WTC11 (cell line): ENCODE data around the gene OR13C3. TPM values are rescaled to one million over a fixed set of nuclear protein-coding genes. Genes with fewer than 3 reads are reported as not detected.

Experiments used
- ATAC-seq: fragments of 200-7000 bp; cut with Tn5 transposase; 2 replicates; pipeline ENCODE4 v1.10.0; 2021; ENCODE audit warnings: mild to moderate bottlenecking, moderate library complexity
- CTCF ChIA-PET: fragments of 300-600 bp; sonication (Branson Sonifier 250); formaldehyde crosslinking; loops from one replicate; lab custom pipeline; 2021; ENCODE audit warnings: antibody characterized with exemption; lab: Charles Lee
- POLR2A ChIA-PET: fragments of 350-600 bp; sonication (Branson Sonifier 250); formaldehyde crosslinking; loops from one replicate; lab custom pipeline; 2021; ENCODE audit warnings: antibody characterized with exemption; lab: Charles Lee
- DNase-seq: peaks from one replicate; pipeline ENCODE4 v3.0.0; 2021; ENCODE audit warnings: low spot score
- H3K27ac Mint-ChIP-seq: 2 replicates; pipeline ENCODE4 v1.8.0; 2021; ENCODE audit warnings: mixed read lengths
- H3K27me3 Mint-ChIP-seq: 2 replicates; pipeline ENCODE4 v1.8.0; 2021; ENCODE audit warnings: low read depth, mild to moderate bottlenecking, moderate library complexity, mixed read lengths
- H3K36me3 Mint-ChIP-seq: 2 replicates; pipeline ENCODE4 v1.8.0; 2021; ENCODE audit warnings: mixed read lengths
- H3K4me1 Mint-ChIP-seq: 2 replicates; pipeline ENCODE4 v1.8.0; 2022; ENCODE audit warnings: mixed read lengths
- H3K4me3 Mint-ChIP-seq: 2 replicates; pipeline ENCODE4 v1.8.0; 2021; ENCODE audit warnings: mild to moderate bottlenecking, moderate library complexity, mixed read lengths
- H3K9me3 Mint-ChIP-seq: 2 replicates; pipeline ENCODE4 v1.8.0; 2021; ENCODE audit warnings: mixed read lengths
- ATF1 ChIP-seq: sonication (generic); formaldehyde crosslinking; IDR thresholded peaks from 2 replicates; pipeline ENCODE4 v1.8.1; 2023; ENCODE audit warnings: mild to moderate bottlenecking, moderate library complexity, missing genetic modification reagents
- EMX1 ChIP-seq: fragments of 250-450 bp; sonication (Bioruptor Pico); IDR thresholded peaks from 2 replicates; pipeline ENCODE4 v1.8.0; 2021; ENCODE audit warnings: mild to moderate bottlenecking
- FOXJ3 ChIP-seq: sonication (generic); formaldehyde crosslinking; IDR thresholded peaks from 2 replicates; pipeline ENCODE4 v1.9.0; 2021; ENCODE audit warnings: missing genetic modification reagents, mild to moderate bottlenecking, borderline replicate concordance
- GRHL2 ChIP-seq: fragments of 250-450 bp; sonication (Bioruptor Pico); IDR thresholded peaks from 2 replicates; pipeline ENCODE4 v1.8.0; 2022; ENCODE audit warnings: mild to moderate bottlenecking, moderate library complexity; ENCODE audit not compliant: insufficient replicate concordance, severe bottlenecking
- HMGA2 ChIP-seq: fragments of 250-450 bp; sonication (Bioruptor Pico); IDR thresholded peaks from 2 replicates; pipeline ENCODE4 v1.4.0; 2021; ENCODE audit warnings: mild to moderate bottlenecking, moderate library complexity
- JUN ChIP-seq: sonication (generic); formaldehyde crosslinking; IDR thresholded peaks from 2 replicates; pipeline ENCODE4 v1.8.0; 2023; ENCODE audit warnings: mild to moderate bottlenecking, missing genetic modification reagents
- MXD4 ChIP-seq: fragments of 250-450 bp; sonication (Bioruptor Pico); IDR thresholded peaks from 2 replicates; pipeline ENCODE4 v1.8.0; 2021; ENCODE audit warnings: mild to moderate bottlenecking, moderate library complexity, borderline replicate concordance
- MYBL2 ChIP-seq: sonication (generic); formaldehyde crosslinking; IDR thresholded peaks from 2 replicates; pipeline ENCODE4 v1.8.1; 2023; ENCODE audit warnings: mild to moderate bottlenecking, moderate library complexity, missing genetic modification reagents
- NFYB ChIP-seq: sonication (generic); formaldehyde crosslinking; conservative IDR thresholded peaks from 2 replicates; pipeline ENCODE4 v1.8.0; 2022; ENCODE audit warnings: low read depth, missing genetic modification reagents
- RORB ChIP-seq: fragments of 250-450 bp; sonication (Bioruptor Pico); IDR thresholded peaks from 2 replicates; pipeline ENCODE4 v1.9.0; 2021; ENCODE audit warnings: mild to moderate bottlenecking
- SP1 ChIP-seq: sonication (generic); formaldehyde crosslinking; conservative IDR thresholded peaks from 2 replicates; pipeline ENCODE4 v1.8.1; 2022; ENCODE audit warnings: missing genetic modification reagents
- ZNF138 ChIP-seq: sonication (generic); formaldehyde crosslinking; conservative IDR thresholded peaks from 2 replicates; pipeline ENCODE4 v1.8.1; 2022; ENCODE audit warnings: mild to moderate bottlenecking, moderate library complexity, missing genetic modification reagents
- ZNF263 ChIP-seq: sonication (generic); formaldehyde crosslinking; IDR thresholded peaks from 2 replicates; pipeline ENCODE4 v1.8.1; 2022; ENCODE audit warnings: low read depth, mild to moderate bottlenecking, moderate library complexity, missing genetic modification reagents
- total RNA-seq: library from RNA; stranded (reverse); gene quantifications from 3 replicates; pipeline ENCODE4 v1.2.3, GENCODE V29; 2021
- TF ChIP-seq, protein P1 (sequence below): sonication (generic); formaldehyde crosslinking; IDR thresholded peaks from 2 replicates; pipeline ENCODE4 v1.8.1; 2023; ENCODE audit warnings: mild to moderate bottlenecking, missing genetic modification reagents
- TF ChIP-seq, protein P2 (sequence below): sonication (generic); formaldehyde crosslinking; IDR thresholded peaks from 2 replicates; pipeline ENCODE4 v1.8.1; 2022; ENCODE audit warnings: mild to moderate bottlenecking, moderate library complexity, missing genetic modification reagents
- TF ChIP-seq, protein P3 (sequence below): sonication (generic); formaldehyde crosslinking; IDR thresholded peaks from 2 replicates; pipeline ENCODE4 v1.8.1; 2023; ENCODE audit warnings: mild to moderate bottlenecking, missing genetic modification reagents, borderline replicate concordance
- TF ChIP-seq, protein P4 (sequence below): sonication (generic); formaldehyde crosslinking; IDR thresholded peaks from 2 replicates; pipeline ENCODE4 v1.8.0; 2023; ENCODE audit warnings: missing genetic modification reagents
- TF ChIP-seq, protein P5 (sequence below): sonication (generic); formaldehyde crosslinking; IDR thresholded peaks from 2 replicates; pipeline ENCODE4 v1.8.0; 2022; ENCODE audit warnings: mild to moderate bottlenecking, missing genetic modification reagents
- TF ChIP-seq, protein P6 (sequence below): sonication (generic); formaldehyde crosslinking; IDR thresholded peaks from 2 replicates; pipeline ENCODE4 v1.8.1; 2022; ENCODE audit warnings: missing genetic modification reagents, borderline replicate concordance
- TF ChIP-seq, protein P7 (sequence below): fragments of 250-450 bp; sonication (Bioruptor Pico); IDR thresholded peaks from 2 replicates; pipeline ENCODE4 v1.9.0; 2021; ENCODE audit warnings: mild to moderate bottlenecking
- TF ChIP-seq, protein P8 (sequence below): sonication (generic); formaldehyde crosslinking; conservative IDR thresholded peaks from 2 replicates; pipeline ENCODE4 v1.8.1; 2023; ENCODE audit warnings: mild to moderate bottlenecking, low read depth, missing genetic modification reagents, moderate library complexity

OR13C3 gene
- total RNA-seq, 1 experiment from 2014 or later, result not detected

DNA sequence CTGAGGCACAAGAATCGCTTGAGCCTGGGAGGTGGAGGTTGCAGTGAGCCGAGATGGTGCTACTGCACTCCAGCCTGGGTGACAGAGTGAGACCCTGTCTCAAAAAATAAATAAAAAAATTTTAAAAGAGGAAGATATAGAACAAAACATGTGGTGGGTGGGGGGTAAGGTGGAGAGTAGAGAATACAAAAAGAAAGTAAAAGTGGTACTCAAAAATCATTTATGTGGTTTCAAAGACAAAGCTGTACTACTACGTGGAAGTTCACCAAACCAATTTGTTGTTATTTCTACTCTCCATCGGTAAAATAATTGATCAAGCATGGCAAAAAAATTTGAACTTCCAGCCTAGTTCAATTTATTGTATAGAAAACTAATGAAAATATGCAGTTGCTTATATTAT lies 8.0 kb upstream of the OR13C3 start (continued):
- TF ChIP-seq SP1, result no peak
- TF ChIP-seq, protein P1, sequence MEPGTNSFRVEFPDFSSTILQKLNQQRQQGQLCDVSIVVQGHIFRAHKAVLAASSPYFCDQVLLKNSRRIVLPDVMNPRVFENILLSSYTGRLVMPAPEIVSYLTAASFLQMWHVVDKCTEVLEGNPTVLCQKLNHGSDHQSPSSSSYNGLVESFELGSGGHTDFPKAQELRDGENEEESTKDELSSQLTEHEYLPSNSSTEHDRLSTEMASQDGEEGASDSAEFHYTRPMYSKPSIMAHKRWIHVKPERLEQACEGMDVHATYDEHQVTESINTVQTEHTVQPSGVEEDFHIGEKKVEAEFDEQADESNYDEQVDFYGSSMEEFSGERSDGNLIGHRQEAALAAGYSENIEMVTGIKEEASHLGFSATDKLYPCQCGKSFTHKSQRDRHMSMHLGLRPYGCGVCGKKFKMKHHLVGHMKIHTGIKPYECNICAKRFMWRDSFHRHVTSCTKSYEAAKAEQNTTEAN (CRISPR knock-in tag), result no peak
- TF ChIP-seq FOXJ3 (CRISPR knock-in tag), result no peak
- no peak for TF ChIP-seq JUN (CRISPR knock-in tag)
- TF ChIP-seq, protein P2, sequence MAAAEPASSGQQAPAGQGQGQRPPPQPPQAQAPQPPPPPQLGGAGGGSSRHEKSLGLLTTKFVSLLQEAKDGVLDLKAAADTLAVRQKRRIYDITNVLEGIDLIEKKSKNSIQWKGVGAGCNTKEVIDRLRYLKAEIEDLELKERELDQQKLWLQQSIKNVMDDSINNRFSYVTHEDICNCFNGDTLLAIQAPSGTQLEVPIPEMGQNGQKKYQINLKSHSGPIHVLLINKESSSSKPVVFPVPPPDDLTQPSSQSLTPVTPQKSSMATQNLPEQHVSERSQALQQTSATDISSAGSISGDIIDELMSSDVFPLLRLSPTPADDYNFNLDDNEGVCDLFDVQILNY (CRISPR knock-in tag), result no peak
- TF ChIP-seq, protein P3, sequence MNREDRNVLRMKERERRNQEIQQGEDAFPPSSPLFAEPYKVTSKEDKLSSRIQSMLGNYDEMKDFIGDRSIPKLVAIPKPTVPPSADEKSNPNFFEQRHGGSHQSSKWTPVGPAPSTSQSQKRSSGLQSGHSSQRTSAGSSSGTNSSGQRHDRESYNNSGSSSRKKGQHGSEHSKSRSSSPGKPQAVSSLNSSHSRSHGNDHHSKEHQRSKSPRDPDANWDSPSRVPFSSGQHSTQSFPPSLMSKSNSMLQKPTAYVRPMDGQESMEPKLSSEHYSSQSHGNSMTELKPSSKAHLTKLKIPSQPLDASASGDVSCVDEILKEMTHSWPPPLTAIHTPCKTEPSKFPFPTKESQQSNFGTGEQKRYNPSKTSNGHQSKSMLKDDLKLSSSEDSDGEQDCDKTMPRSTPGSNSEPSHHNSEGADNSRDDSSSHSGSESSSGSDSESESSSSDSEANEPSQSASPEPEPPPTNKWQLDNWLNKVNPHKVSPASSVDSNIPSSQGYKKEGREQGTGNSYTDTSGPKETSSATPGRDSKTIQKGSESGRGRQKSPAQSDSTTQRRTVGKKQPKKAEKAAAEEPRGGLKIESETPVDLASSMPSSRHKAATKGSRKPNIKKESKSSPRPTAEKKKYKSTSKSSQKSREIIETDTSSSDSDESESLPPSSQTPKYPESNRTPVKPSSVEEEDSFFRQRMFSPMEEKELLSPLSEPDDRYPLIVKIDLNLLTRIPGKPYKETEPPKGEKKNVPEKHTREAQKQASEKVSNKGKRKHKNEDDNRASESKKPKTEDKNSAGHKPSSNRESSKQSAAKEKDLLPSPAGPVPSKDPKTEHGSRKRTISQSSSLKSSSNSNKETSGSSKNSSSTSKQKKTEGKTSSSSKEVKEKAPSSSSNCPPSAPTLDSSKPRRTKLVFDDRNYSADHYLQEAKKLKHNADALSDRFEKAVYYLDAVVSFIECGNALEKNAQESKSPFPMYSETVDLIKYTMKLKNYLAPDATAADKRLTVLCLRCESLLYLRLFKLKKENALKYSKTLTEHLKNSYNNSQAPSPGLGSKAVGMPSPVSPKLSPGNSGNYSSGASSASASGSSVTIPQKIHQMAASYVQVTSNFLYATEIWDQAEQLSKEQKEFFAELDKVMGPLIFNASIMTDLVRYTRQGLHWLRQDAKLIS (CRISPR knock-in tag), result no peak
- TF ChIP-seq MXD4 (CRISPR knock-in tag), result no peak
- TF ChIP-seq HMGA2 (CRISPR knock-in tag), result no peak
- TF ChIP-seq EMX1, result no peak
- no peak for TF ChIP-seq ZNF263

DNA sequence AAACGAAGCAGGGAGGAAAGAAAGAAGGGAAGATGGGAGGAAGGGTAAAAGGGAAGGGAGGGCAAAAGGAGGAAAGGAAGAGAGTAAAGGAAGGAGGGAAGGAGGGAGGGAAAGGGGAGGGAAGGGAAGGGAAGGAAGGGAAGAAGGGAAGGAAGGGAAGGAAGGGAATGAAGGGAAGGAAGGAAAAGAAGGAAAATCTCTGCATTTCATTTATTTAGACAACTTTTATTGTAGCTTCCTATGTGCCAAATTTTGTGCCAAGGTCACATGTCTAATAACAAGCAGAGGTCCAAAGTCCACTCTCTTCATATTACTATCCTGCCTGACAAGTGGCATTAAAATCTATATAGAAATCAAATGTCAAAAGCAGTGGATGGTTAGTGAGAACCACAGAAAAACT lies 2.6 kb upstream of the OR13C3 start:
- Mint-ChIP-seq H3K27ac (no peak overlapping the region), H3K36me3 (no peaks in the 10 kb centered on the region), H3K27me3 (no peaks in the 10 kb centered on the region), H3K4me1 (no peaks in the 10 kb centered on the region; the same call in 1 of the 2 replicates), H3K4me3 (no peak overlapping the region), H3K9me3 (no peaks in the 10 kb centered on the region)
- POLR2A ChIA-PET, result no interaction called here
- no peak for DNase-seq
- CTCF ChIA-PET, result no interaction called here
- ATAC-seq, result no peak
- no peak for TF ChIP-seq ZNF138 (CRISPR knock-in tag)
- no peak for TF ChIP-seq ATF1 (CRISPR knock-in tag)
- TF ChIP-seq, protein P4, sequence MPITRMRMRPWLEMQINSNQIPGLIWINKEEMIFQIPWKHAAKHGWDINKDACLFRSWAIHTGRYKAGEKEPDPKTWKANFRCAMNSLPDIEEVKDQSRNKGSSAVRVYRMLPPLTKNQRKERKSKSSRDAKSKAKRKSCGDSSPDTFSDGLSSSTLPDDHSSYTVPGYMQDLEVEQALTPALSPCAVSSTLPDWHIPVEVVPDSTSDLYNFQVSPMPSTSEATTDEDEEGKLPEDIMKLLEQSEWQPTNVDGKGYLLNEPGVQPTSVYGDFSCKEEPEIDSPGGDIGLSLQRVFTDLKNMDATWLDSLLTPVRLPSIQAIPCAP (CRISPR knock-in tag), result no peak
- TF ChIP-seq, protein P5, sequence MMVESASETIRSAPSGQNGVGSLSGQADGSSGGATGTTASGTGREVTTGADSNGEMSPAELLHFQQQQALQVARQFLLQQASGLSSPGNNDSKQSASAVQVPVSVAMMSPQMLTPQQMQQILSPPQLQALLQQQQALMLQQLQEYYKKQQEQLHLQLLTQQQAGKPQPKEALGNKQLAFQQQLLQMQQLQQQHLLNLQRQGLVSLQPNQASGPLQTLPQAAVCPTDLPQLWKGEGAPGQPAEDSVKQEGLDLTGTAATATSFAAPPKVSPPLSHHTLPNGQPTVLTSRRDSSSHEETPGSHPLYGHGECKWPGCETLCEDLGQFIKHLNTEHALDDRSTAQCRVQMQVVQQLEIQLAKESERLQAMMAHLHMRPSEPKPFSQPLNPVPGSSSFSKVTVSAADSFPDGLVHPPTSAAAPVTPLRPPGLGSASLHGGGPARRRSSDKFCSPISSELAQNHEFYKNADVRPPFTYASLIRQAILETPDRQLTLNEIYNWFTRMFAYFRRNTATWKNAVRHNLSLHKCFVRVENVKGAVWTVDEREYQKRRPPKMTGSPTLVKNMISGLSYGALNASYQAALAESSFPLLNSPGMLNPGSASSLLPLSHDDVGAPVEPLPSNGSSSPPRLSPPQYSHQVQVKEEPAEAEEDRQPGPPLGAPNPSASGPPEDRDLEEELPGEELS (CRISPR knock-in tag), result no peak
- TF ChIP-seq GRHL2 (CRISPR knock-in tag), result no peak
- TF ChIP-seq, protein P6, sequence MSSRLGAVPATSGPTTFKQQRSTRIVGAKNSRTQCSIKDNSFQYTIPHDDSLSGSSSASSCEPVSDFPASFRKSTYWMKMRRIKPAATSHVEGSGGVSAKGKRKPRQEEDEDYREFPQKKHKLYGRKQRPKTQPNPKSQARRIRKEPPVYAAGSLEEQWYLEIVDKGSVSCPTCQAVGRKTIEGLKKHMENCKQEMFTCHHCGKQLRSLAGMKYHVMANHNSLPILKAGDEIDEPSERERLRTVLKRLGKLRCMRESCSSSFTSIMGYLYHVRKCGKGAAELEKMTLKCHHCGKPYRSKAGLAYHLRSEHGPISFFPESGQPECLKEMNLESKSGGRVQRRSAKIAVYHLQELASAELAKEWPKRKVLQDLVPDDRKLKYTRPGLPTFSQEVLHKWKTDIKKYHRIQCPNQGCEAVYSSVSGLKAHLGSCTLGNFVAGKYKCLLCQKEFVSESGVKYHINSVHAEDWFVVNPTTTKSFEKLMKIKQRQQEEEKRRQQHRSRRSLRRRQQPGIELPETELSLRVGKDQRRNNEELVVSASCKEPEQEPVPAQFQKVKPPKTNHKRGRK (CRISPR knock-in tag), result no peak
- no peak for TF ChIP-seq MXD4 (CRISPR knock-in tag)
- TF ChIP-seq, protein P7, sequence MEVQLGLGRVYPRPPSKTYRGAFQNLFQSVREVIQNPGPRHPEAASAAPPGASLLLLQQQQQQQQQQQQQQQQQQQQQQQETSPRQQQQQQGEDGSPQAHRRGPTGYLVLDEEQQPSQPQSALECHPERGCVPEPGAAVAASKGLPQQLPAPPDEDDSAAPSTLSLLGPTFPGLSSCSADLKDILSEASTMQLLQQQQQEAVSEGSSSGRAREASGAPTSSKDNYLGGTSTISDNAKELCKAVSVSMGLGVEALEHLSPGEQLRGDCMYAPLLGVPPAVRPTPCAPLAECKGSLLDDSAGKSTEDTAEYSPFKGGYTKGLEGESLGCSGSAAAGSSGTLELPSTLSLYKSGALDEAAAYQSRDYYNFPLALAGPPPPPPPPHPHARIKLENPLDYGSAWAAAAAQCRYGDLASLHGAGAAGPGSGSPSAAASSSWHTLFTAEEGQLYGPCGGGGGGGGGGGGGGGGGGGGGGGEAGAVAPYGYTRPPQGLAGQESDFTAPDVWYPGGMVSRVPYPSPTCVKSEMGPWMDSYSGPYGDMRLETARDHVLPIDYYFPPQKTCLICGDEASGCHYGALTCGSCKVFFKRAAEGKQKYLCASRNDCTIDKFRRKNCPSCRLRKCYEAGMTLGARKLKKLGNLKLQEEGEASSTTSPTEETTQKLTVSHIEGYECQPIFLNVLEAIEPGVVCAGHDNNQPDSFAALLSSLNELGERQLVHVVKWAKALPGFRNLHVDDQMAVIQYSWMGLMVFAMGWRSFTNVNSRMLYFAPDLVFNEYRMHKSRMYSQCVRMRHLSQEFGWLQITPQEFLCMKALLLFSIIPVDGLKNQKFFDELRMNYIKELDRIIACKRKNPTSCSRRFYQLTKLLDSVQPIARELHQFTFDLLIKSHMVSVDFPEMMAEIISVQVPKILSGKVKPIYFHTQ (CRISPR knock-in tag), result no peak
- no peak for TF ChIP-seq NFYB (CRISPR knock-in tag)
- no peak for TF ChIP-seq MYBL2 (CRISPR knock-in tag)
- TF ChIP-seq, protein P8, sequence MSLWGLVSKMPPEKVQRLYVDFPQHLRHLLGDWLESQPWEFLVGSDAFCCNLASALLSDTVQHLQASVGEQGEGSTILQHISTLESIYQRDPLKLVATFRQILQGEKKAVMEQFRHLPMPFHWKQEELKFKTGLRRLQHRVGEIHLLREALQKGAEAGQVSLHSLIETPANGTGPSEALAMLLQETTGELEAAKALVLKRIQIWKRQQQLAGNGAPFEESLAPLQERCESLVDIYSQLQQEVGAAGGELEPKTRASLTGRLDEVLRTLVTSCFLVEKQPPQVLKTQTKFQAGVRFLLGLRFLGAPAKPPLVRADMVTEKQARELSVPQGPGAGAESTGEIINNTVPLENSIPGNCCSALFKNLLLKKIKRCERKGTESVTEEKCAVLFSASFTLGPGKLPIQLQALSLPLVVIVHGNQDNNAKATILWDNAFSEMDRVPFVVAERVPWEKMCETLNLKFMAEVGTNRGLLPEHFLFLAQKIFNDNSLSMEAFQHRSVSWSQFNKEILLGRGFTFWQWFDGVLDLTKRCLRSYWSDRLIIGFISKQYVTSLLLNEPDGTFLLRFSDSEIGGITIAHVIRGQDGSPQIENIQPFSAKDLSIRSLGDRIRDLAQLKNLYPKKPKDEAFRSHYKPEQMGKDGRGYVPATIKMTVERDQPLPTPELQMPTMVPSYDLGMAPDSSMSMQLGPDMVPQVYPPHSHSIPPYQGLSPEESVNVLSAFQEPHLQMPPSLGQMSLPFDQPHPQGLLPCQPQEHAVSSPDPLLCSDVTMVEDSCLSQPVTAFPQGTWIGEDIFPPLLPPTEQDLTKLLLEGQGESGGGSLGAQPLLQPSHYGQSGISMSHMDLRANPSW (CRISPR knock-in tag), result no peak
- no peak for TF ChIP-seq RORB (CRISPR knock-in tag)
